ENCODE measurements around the gene NRG3.

DNA sequence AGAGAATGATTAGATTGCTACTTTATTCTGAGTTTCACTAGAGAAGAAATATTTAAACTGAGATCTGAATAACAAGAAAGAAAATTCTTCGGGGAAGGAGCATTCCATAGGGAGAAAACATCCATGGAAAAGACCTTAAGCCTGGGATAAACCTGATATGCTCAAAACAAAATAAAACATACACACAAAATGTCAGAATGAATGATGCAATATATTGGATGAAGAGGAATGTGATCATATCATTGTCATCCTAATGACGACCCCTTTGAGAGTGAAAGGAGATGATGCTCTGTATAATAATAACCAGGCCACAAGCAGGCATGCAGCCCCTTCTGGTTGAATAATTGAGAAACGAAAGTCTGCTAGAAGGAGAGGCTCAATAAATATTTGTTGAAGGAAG lies 882.4 kb downstream of the NRG3 start:
- TF ChIP-seq YY1 (IDR thresholded peaks at IDR 0.05; ENCODE audit: insufficient read depth, insufficient read length) (no peak), ZNF274 (IDR thresholded peaks at IDR 0.05; ENCODE audit: low read depth, low read length) (no peak), SUZ12 (IDR thresholded peaks at IDR 0.05; ENCODE audit: extremely low read depth, insufficient read depth, insufficient read length) (no peak)

Data from NT2/D1 (cell line).